HCT116 (cell line): Measurements from ENCODE around the gene DLL1. TPM values are rescaled to one million over a fixed set of nuclear protein-coding genes. Genes with fewer than 3 reads are reported as not detected.

Source experiments
- ATAC-seq: fragments of 200-7000 bp; cut with Tn5 transposase; 2 replicates; pipeline ENCODE4 v1.9.1; 2020; ENCODE audit warnings: mild to moderate bottlenecking, moderate library complexity
- BruUV-seq: library from RNA; stranded (reverse); fragments of 400-500 nt; replicated peaks from 2 replicates; lab custom pipeline; 2021; lab: Mats Ljungman, UMichigan
- CTCF ChIA-PET: fragments of 300-600 bp; sonication (Branson Sonifier 250); formaldehyde crosslinking; loops from one replicate; lab custom pipeline; 2021; ENCODE audit warnings: antibody characterized with exemption; lab: Charles Lee
- POLR2A ChIA-PET: fragments of 300-600, 350-600 bp; sonication (Branson Sonifier 250); formaldehyde crosslinking; loops from one replicate; lab custom pipeline; 2021; ENCODE audit warnings: antibody characterized with exemption; lab: Charles Lee
- RAD21 ChIA-PET, 2 experiments: fragments of 300-600 bp; sonication (Branson Sonifier 250); formaldehyde crosslinking; loops; one replicate each; lab custom pipeline; 2023; ENCODE audit warnings: low total read pairs in 2 of 2; ENCODE audit not compliant: uncharacterized antibody in 2 of 2, unreplicated experiment in 2 of 2, low non-redundant PET in 1 of 2; lab: Charles Lee
- DNase-seq: peaks from one replicate; pipeline ENCODE4 v3.0.0-alpha.2; 2010; ENCODE audit warnings: low read depth, low spot score
- H2AFZ ChIP-seq: fragments of 200-600 bp; shearing (Covaris generic), sonication (generic); 2 replicates; pipeline ENCODE4 v1.6.1; 2017; ENCODE audit warnings: low read depth, mixed run types, mixed read lengths, antibody characterized with exemption, low read length; ENCODE audit not compliant: poor library complexity, severe bottlenecking
- H3K27ac ChIP-seq: 2 replicates; pipeline ENCODE4 v1.5.1; 2012; ENCODE audit warnings: low read depth, low read length
- H3K27me3 ChIP-seq: fragments of 200-600 bp; sonication (generic); 2 replicates; pipeline ENCODE4 v1.6.1; 2016; ENCODE audit warnings: mixed run types, low read length, mixed read lengths; ENCODE audit not compliant: insufficient read depth
- H3K36me3 ChIP-seq, 2 experiments: fragments of 200-500 bp in 1 of 2; fragments of 200-600 bp in 1 of 2; sonication (Bioruptor generic) in 1 of 2; sonication (generic) in 1 of 2; 2 replicates each; pipeline versions ENCODE4 v1.5.1 to v1.6.1; 2014 to 2016; ENCODE audit warnings: low read length in 2 of 2, inconsistent platforms in 1 of 2, mixed read lengths in 1 of 2, mixed run types in 1 of 2; ENCODE audit not compliant: insufficient read depth in 2 of 2, control insufficient read depth in 1 of 2
- H3K4me1 ChIP-seq, 2 experiments: fragments of 200-600 bp in 1 of 2; sonication (generic) in 1 of 2; 2 replicates each; pipeline versions ENCODE4 v1.5.1 to v1.6.1; 2012 to 2017; ENCODE audit warnings: low read length in 2 of 2, inconsistent platforms in 1 of 2, mild to moderate bottlenecking in 1 of 2, mixed read lengths in 1 of 2, mixed run types in 1 of 2, moderate library complexity in 1 of 2; ENCODE audit not compliant: insufficient read depth in 2 of 2, control insufficient read depth in 1 of 2
- H3K4me2 ChIP-seq: fragments of 200-600 bp; sonication (generic); 2 replicates; pipeline ENCODE4 v1.6.1; 2017; ENCODE audit warnings: mixed run types, low read length, mixed read lengths
- H3K4me3 ChIP-seq, 2 experiments: fragments of 200-600 bp in 1 of 2; sonication (generic) in 1 of 2; replicated peaks in 1 of 2; 2 replicates each; pipeline ENCODE4 v1.5.1; 2011 to 2016; ENCODE audit warnings: low read length in 2 of 2, control low read depth in 1 of 2, low read depth in 1 of 2, mild to moderate bottlenecking in 1 of 2, mixed read lengths in 1 of 2, mixed run types in 1 of 2
- H3K79me2 ChIP-seq: fragments of 200-600 bp; sonication (generic); 2 replicates; pipeline ENCODE4 v1.6.1; 2017; ENCODE audit warnings: mild to moderate bottlenecking, mixed run types, low read length, moderate library complexity, mixed read lengths; ENCODE audit not compliant: insufficient read depth
- H3K9ac ChIP-seq: fragments of 200-600 bp; sonication (generic); 2 replicates; pipeline ENCODE4 v1.6.1; 2016; ENCODE audit warnings: low read length, mixed read lengths
- H3K9me2 ChIP-seq: fragments of 200-600 bp; sonication (generic), shearing (Covaris generic); 2 replicates; pipeline ENCODE4 v1.6.1; 2017; ENCODE audit warnings: mixed run types, mild to moderate bottlenecking, moderate library complexity; ENCODE audit not compliant: insufficient read depth
- H3K9me3 ChIP-seq, 2 experiments: fragments of 200-500 bp in 1 of 2; fragments of 200-600 bp in 1 of 2; sonication (Bioruptor generic) in 1 of 2; sonication (generic) in 1 of 2; 2 replicates each; pipeline ENCODE4 v1.6.1; 2014 to 2017; ENCODE audit warnings: low read length in 2 of 2, mixed read lengths in 2 of 2, inconsistent platforms in 1 of 2, low read depth in 1 of 2, mild to moderate bottlenecking in 1 of 2, mixed run types in 1 of 2, moderate library complexity in 1 of 2; ENCODE audit not compliant: control insufficient read depth in 1 of 2, insufficient read depth in 1 of 2
- H4K20me1 ChIP-seq: fragments of 200-600 bp; sonication (generic), shearing (Covaris generic); 2 replicates; pipeline ENCODE4 v1.6.1; 2017; ENCODE audit warnings: mixed run types, mild to moderate bottlenecking, moderate library complexity; ENCODE audit not compliant: insufficient read depth
- EGR1 ChIP-seq: IDR thresholded peaks from 2 replicates; pipeline ENCODE4 v1.6.1; 2012; ENCODE audit warnings: low read depth
- ELF1 ChIP-seq: IDR thresholded peaks from 2 replicates; pipeline ENCODE4 v1.6.1; 2012; ENCODE audit warnings: low read depth, borderline replicate concordance
- EZH2 ChIP-seq: fragments of 200-600 bp; sonication (generic); IDR thresholded peaks from 2 replicates; pipeline ENCODE4 v1.6.1; 2017; ENCODE audit warnings: antibody characterized with exemption, mixed run types
- EZH2phosphoT487 ChIP-seq: fragments of 200-600 bp; IDR thresholded peaks from 2 replicates; pipeline ENCODE4 v1.6.1; 2018; ENCODE audit warnings: antibody characterized with exemption, borderline replicate concordance
- FOSL1 ChIP-seq: IDR thresholded peaks from 2 replicates; pipeline ENCODE4 v1.6.1; 2012; ENCODE audit warnings: low read depth
- JUND ChIP-seq: IDR thresholded peaks from 2 replicates; pipeline ENCODE4 v1.6.1; 2012
- RAD21 ChIP-seq: IDR thresholded peaks from 2 replicates; pipeline ENCODE4 v1.6.1; 2012; ENCODE audit warnings: low read depth, mild to moderate bottlenecking
- SP1 ChIP-seq: IDR thresholded peaks from 2 replicates; pipeline ENCODE4 v1.6.1; 2012; ENCODE audit warnings: low read depth
- TCF7L2 ChIP-seq: IDR thresholded peaks from 2 replicates; pipeline ENCODE4 v1.7.0; 2011; ENCODE audit warnings: borderline replicate concordance, inconsistent platforms; ENCODE audit not compliant: insufficient read depth, insufficient read length; ENCODE audit errors: extremely low read depth
- YY1 ChIP-seq: IDR thresholded peaks from 2 replicates; pipeline ENCODE4 v1.6.1; 2011; ENCODE audit warnings: low read length, low read depth, moderate library complexity, mild to moderate bottlenecking; ENCODE audit not compliant: insufficient replicate concordance; ENCODE audit errors: extremely low read depth
- ZFX ChIP-seq: fragments of 450-650 bp; IDR thresholded peaks from 2 replicates; pipeline ENCODE4 v1.6.1; 2017
- ZNF274 ChIP-seq: fragments of 200-500 bp; sonication (Bioruptor generic); IDR thresholded peaks from 2 replicates; pipeline ENCODE4 v1.6.1; 2014; ENCODE audit warnings: mild to moderate bottlenecking, low read depth, low read length, inconsistent platforms
- intact Hi-C: fragments of 100-400 bp; cut with micrococcal nuclease; formaldehyde crosslinking; loops from 2 replicates; pipeline ENCODE4 v1.10.0; 2022
- total RNA-seq: library from RNA; stranded (reverse); gene quantifications from one replicate; pipeline ENCODE4 v1.2.1, GENCODE V29; 2021; ENCODE audit not compliant: unreplicated experiment
- TF ChIP-seq, protein P1 (sequence below), 3 experiments: fragments of 200-600 bp in 1 of 3; sonication (generic) in 1 of 3; IDR thresholded peaks in 2 of 3; conservative IDR thresholded peaks in 1 of 3; 2 replicates each; pipeline ENCODE4 v1.5.1; 2012 to 2017; ENCODE audit warnings: low read depth in 2 of 3, low read length in 2 of 3, antibody characterized with exemption in 1 of 3, borderline replicate concordance in 1 of 3, control low read depth in 1 of 3, mild to moderate bottlenecking in 1 of 3, mixed read lengths in 1 of 3, mixed run types in 1 of 3, moderate library complexity in 1 of 3; ENCODE audit not compliant: insufficient read depth in 1 of 3
- TF ChIP-seq, protein P2 (sequence below): IDR thresholded peaks from 2 replicates; pipeline ENCODE4 v1.6.1; 2012

DLL1 gene
- total RNA-seq, 1 experiment from 2014 or later: 5.3 TPM

DNA sequence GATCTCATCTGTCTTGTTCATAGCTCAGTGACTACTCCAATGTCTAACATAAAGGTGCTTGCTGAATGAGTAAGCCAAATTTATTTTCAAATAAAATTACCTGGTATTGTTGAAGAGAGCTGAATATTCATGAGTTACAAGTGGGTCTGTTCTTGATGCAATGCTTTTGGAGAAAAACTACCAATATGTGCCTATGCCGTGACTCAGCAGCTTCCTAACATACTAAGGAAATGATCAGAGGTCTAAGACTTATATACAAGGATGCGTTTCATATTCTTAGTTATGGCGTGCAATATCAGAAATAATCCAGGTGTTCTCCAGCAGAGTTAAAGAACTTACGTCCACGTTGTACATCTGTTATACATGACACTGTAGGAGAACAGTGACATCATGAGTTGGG is 20.8 kb upstream of the DLL1 start:
- TF ChIP-seq EGR1: no peak
- TF ChIP-seq FOSL1: no peak
- no peak for TF ChIP-seq ELF1
- no peak for TF ChIP-seq EZH2
- no peak for TF ChIP-seq TCF7L2
- TF ChIP-seq ZFX: no peak
- no peak for TF ChIP-seq JUND
- no peak for TF ChIP-seq SP1
- no peak for TF ChIP-seq EZH2phosphoT487
- no peak for TF ChIP-seq ZNF274
- TF ChIP-seq YY1: no peak
- TF ChIP-seq RAD21: no peak
- Histone ChIP-seq H3K4me1 (peaks cover 6 to 12% of the 10 kb centered on the region in 2 experiments; a peak in 3 of 4 replicates), H3K4me2 (no peak overlapping the region), H3K27ac (no peak overlapping the region), H3K36me3 (no peaks in the 10 kb centered on the region), H2AFZ (no peak overlapping the region), H3K9ac (no peak overlapping the region), H3K9me3 (no peaks in the 10 kb centered on the region), H3K27me3 (no peaks in the 10 kb centered on the region), H3K79me2 (peaks cover 98% of the 10 kb centered on the region), H3K4me3 (no peak overlapping the region), H4K20me1 (no peaks in the 10 kb centered on the region; the same call in 1 of the 2 replicates), H3K9me2 (no peaks in the 10 kb centered on the region)
- no peak for ATAC-seq
- RAD21 ChIA-PET: no interaction called here
- CTCF ChIA-PET: no interaction called here
- BruUV-seq: no TSS peak
- intact Hi-C loops: no loop called here
- DNase-seq: no peak
- POLR2A ChIA-PET: no interaction called here

DNA sequence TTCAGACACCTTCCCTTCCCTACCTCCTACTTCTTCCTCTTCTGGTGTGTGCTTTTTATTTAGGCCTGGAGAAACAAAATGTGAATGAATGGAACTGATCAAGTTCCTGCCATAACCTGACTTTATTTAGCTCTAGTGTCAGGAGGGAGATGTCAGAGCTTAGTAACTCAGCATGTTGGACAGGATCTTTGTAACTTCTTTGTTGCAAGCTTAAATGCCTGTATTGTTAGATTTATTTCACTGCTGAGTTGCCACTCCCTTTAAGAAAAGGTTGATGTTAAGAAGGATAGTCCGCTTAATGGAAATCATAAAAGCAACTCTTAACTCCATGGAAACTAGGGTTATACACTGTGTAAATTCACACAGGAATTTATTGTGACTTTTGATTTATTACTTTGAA is 17.9 kb upstream of the DLL1 start:
- DNase-seq (no peak), ATAC-seq (no peak)
- TF ChIP-seq SP1 (no peak), RAD21 (no peak), ELF1 (no peak), FOSL1 (no peak), EGR1 (no peak)
- TF ChIP-seq, protein P1, sequence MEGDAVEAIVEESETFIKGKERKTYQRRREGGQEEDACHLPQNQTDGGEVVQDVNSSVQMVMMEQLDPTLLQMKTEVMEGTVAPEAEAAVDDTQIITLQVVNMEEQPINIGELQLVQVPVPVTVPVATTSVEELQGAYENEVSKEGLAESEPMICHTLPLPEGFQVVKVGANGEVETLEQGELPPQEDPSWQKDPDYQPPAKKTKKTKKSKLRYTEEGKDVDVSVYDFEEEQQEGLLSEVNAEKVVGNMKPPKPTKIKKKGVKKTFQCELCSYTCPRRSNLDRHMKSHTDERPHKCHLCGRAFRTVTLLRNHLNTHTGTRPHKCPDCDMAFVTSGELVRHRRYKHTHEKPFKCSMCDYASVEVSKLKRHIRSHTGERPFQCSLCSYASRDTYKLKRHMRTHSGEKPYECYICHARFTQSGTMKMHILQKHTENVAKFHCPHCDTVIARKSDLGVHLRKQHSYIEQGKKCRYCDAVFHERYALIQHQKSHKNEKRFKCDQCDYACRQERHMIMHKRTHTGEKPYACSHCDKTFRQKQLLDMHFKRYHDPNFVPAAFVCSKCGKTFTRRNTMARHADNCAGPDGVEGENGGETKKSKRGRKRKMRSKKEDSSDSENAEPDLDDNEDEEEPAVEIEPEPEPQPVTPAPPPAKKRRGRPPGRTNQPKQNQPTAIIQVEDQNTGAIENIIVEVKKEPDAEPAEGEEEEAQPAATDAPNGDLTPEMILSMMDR (IDR thresholded peaks at IDR 0.05 in 2 of 3, conservative IDR thresholded peaks at IDR 0.05 in 1 of 3; ENCODE audit: borderline replicate concordance in 1 of 3, insufficient read depth in 1 of 3, low read depth in 2 of 3, low read length in 2 of 3): no peak
- TF ChIP-seq, protein P2, sequence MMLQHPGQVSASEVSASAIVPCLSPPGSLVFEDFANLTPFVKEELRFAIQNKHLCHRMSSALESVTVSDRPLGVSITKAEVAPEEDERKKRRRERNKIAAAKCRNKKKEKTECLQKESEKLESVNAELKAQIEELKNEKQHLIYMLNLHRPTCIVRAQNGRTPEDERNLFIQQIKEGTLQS: no peak
- Histone ChIP-seq H3K9me3 (no peaks in the 10 kb centered on the region), H4K20me1 (no peaks in the 10 kb centered on the region; the same call in 1 of the 2 replicates), H3K36me3 (no peaks in the 10 kb centered on the region), H3K9me2 (no peaks in the 10 kb centered on the region), H3K27ac (no peak overlapping the region), H3K27me3 (no peaks in the 10 kb centered on the region), H2AFZ (no peak overlapping the region), H3K79me2 (peaks cover 72% of the 10 kb centered on the region), H3K4me1 (peaks cover 10 to 24% of the 10 kb centered on the region in 2 experiments), H3K4me3 (no peak overlapping the region), H3K4me2 (no peak overlapping the region; the same call in 1 of the 2 replicates), H3K9ac (no peak overlapping the region)
- ChIA-PET RAD21 (no interaction called here), POLR2A (no interaction called here), CTCF (no interaction called here)
- BruUV-seq: no TSS peak
- intact Hi-C loops: loop anchor here (10.0 kb wide), 1 partner anchor 514 kb away; no protein-coding TSS in a partner anchor
